Skeletal muscle satellite cell (primary cell): Measurements from ENCODE around the gene USB1.

ENCODE experiments used
- H3K27me3 ChIP-seq: 2 replicates; pipeline ENCODE4 v1.7.0; 2013; ENCODE audit warnings: low read length; ENCODE audit not compliant: control insufficient read depth, insufficient read depth
- H3K36me3 ChIP-seq: 2 replicates; pipeline ENCODE4 v1.7.0; 2013; ENCODE audit warnings: mild to moderate bottlenecking, control low read depth, low read length; ENCODE audit not compliant: insufficient read depth
- H3K4me1 ChIP-seq: 2 replicates; pipeline ENCODE4 v1.7.0; 2013; ENCODE audit warnings: low read length; ENCODE audit not compliant: control insufficient read depth, insufficient read depth
- H3K4me2 ChIP-seq: 2 replicates; pipeline ENCODE4 v1.7.0; 2013; ENCODE audit warnings: mild to moderate bottlenecking, low read length
- H3K4me3 ChIP-seq: 2 replicates; pipeline ENCODE4 v1.7.0; 2013; ENCODE audit warnings: low read length
- H3K9ac ChIP-seq: 2 replicates; pipeline ENCODE4 v1.7.0; 2013; ENCODE audit warnings: mild to moderate bottlenecking, low read depth, low read length, moderate library complexity
- H3K9me3 ChIP-seq: replicated peaks from 2 replicates; pipeline ENCODE4 v1.7.0; 2013; ENCODE audit warnings: mild to moderate bottlenecking, control low read depth, low read length

The USB1 gene

GRCh38 chr16:58024486-58025350, 23.5 kb downstream of the USB1 start:
- H3K4me2 ChIP-seq, result peak overlapping the region; percentile 84
- no peaks in the 10 kb centered on the region for H3K9me3 ChIP-seq
- H3K4me3 ChIP-seq, result peak overlapping the region; percentile 76
- peaks cover 29% of the 10 kb centered on the region for H3K27me3 ChIP-seq
- H3K4me1 ChIP-seq, result peaks cover 43% of the 10 kb centered on the region
- H3K9ac ChIP-seq, result no peak overlapping the region
- peaks cover 5% of the 10 kb centered on the region for H3K36me3 ChIP-seq

GRCh38 chr16:58025351-58026138, 24.3 kb downstream of the USB1 start, which contains the start of gene MMP15:
TSS of gene MMP15 (plus strand) at chr16:58025754. CDS start at chr16:58026351, 597 bp downstream.
- H3K4me3 ChIP-seq, result peak within 1 kb of the TSS; percentile 76
- peak within 1 kb of the TSS; percentile 32 for H3K9ac ChIP-seq
- peak within 1 kb of the TSS; percentile 84 for H3K4me2 ChIP-seq
- peaks cover 29% of the 10 kb centered on the region for H3K27me3 ChIP-seq
- H3K36me3 ChIP-seq, result peaks cover 5% of the 10 kb centered on the region
- peaks cover 43% of the 10 kb centered on the region for H3K4me1 ChIP-seq
- no peaks in the 10 kb centered on the region for H3K9me3 ChIP-seq

- Histone ChIP-seq H3K4me2 (peak overlapping the region; percentile 84), H3K36me3 (no peaks in the 10 kb centered on the region), H3K4me3 (peak overlapping the region; percentile 76), H3K9ac (peak overlapping the region; percentile 32), H3K4me1 (peaks cover 43% of the 10 kb centered on the region), H3K27me3 (peaks cover 29% of the 10 kb centered on the region), H3K9me3 (no peaks in the 10 kb centered on the region)
Measured at GRCh38 chr16:58026139-58026704, 25.0 kb downstream of the USB1 start.

GRCh38 chr16:58026705-58027160, 25.5 kb downstream of the USB1 start:
- peak overlapping the region; percentile 84 for H3K4me2 ChIP-seq
- H3K4me3 ChIP-seq, result peak overlapping the region; percentile 76
- H3K9me3 ChIP-seq, result no peaks in the 10 kb centered on the region
- H3K9ac ChIP-seq, result no peak overlapping the region
- H3K36me3 ChIP-seq, result no peaks in the 10 kb centered on the region
- H3K27me3 ChIP-seq, result peaks cover 29% of the 10 kb centered on the region
- H3K4me1 ChIP-seq, result peaks cover 40% of the 10 kb centered on the region

GRCh38 chr16:58027161-58027915, 26.1 kb downstream of the USB1 start:
- peaks cover 34% of the 10 kb centered on the region for H3K4me1 ChIP-seq
- H3K9ac ChIP-seq, result no peak overlapping the region

GRCh38 chr16:58027916-58028455, 26.8 kb downstream of the USB1 start:
- Histone ChIP-seq H3K27me3 (peaks cover 29% of the 10 kb centered on the region), H3K4me3 (no peak overlapping the region)

More at GRCh38 chr16:58027161-58027915, 26.1 kb downstream of the USB1 start:
- peak overlapping the region; percentile 84 for H3K4me2 ChIP-seq
- H3K4me3 ChIP-seq, result peak overlapping the region; percentile 76
- H3K27me3 ChIP-seq, result peaks cover 29% of the 10 kb centered on the region
- no peaks in the 10 kb centered on the region for H3K36me3 ChIP-seq
- no peaks in the 10 kb centered on the region for H3K9me3 ChIP-seq

GRCh38 chr16:58028541-58029070, 27.4 kb downstream of the USB1 start:
- Histone ChIP-seq H3K4me2 (no peak overlapping the region), H3K27me3 (peaks cover 29% of the 10 kb centered on the region), H3K9me3 (no peaks in the 10 kb centered on the region), H3K4me1 (peaks cover 22% of the 10 kb centered on the region), H3K36me3 (no peaks in the 10 kb centered on the region), H3K9ac (no peak overlapping the region), H3K4me3 (no peak overlapping the region)

More at GRCh38 chr16:58027916-58028455, 26.8 kb downstream of the USB1 start:
- Histone ChIP-seq H3K4me1 (peaks cover 27% of the 10 kb centered on the region), H3K36me3 (no peaks in the 10 kb centered on the region), H3K4me2 (no peak overlapping the region), H3K9me3 (no peaks in the 10 kb centered on the region), H3K9ac (no peak overlapping the region)

- H3K36me3 ChIP-seq, result no peaks in the 10 kb centered on the region
- no peak overlapping the region for H3K4me2 ChIP-seq
- H3K9me3 ChIP-seq, result no peaks in the 10 kb centered on the region
- H3K4me3 ChIP-seq, result no peak overlapping the region
- H3K9ac ChIP-seq, result no peak overlapping the region
- H3K27me3 ChIP-seq, result peaks cover 28% of the 10 kb centered on the region
- peaks cover 22% of the 10 kb centered on the region for H3K4me1 ChIP-seq
Measured at GRCh38 chr16:58029410-58029809, 28.2 kb downstream of the USB1 start.

GRCh38 chr16:58030136-58030840, 29.1 kb downstream of the USB1 start:
- no peak overlapping the region for H3K4me2 ChIP-seq
- H3K9me3 ChIP-seq, result no peaks in the 10 kb centered on the region
- no peak overlapping the region for H3K9ac ChIP-seq
- no peak overlapping the region for H3K4me3 ChIP-seq
- no peaks in the 10 kb centered on the region for H3K36me3 ChIP-seq
- peaks cover 14% of the 10 kb centered on the region for H3K4me1 ChIP-seq
- H3K27me3 ChIP-seq, result peaks cover 22% of the 10 kb centered on the region
